Type B pancreatic cell (in vitro differentiated cells): Measurements from ENCODE around the gene SLC36A3. TPM values are rescaled to one million over a fixed set of nuclear protein-coding genes. Genes with fewer than 3 reads are reported as not detected.

Experiments used
- DNase-seq: peaks from one replicate; pipeline ENCODE4 v3.0.0; 2021; ENCODE audit warnings: mixed read lengths; ENCODE audit not compliant: unreplicated experiment; ENCODE audit errors: extremely low spot score
- H3K27ac Mint-ChIP-seq: 2 replicates; pipeline ENCODE4 v1.8.0; 2021; ENCODE audit warnings: mild to moderate bottlenecking, mixed read lengths
- H3K27me3 Mint-ChIP-seq: 2 replicates; pipeline ENCODE4 v1.8.0; 2021; ENCODE audit warnings: mixed read lengths
- H3K36me3 Mint-ChIP-seq: 2 replicates; pipeline ENCODE4 v1.8.0; 2021; ENCODE audit warnings: mixed read lengths
- H3K4me1 Mint-ChIP-seq: one replicate; pipeline ENCODE4 v1.8.0; 2021; ENCODE audit warnings: mixed read lengths; ENCODE audit not compliant: unreplicated experiment
- H3K4me3 Mint-ChIP-seq: 2 replicates; pipeline ENCODE4 v1.8.0; 2021; ENCODE audit warnings: mild to moderate bottlenecking, mixed read lengths
- H3K9me3 Mint-ChIP-seq: 2 replicates; pipeline ENCODE4 v1.8.0; 2021; ENCODE audit warnings: mixed read lengths
- total RNA-seq: library from RNA; stranded (reverse); gene quantifications from 2 replicates; pipeline ENCODE4 v1.2.1, GENCODE V29; 2021; ENCODE audit warnings: low replicate concordance
- TF ChIP-seq, protein P1 (sequence below): fragments of 200-600 bp; sonication (generic); conservative IDR thresholded peaks from 2 replicates; pipeline ENCODE4 v1.5.0; 2021; ENCODE audit warnings: antibody characterized with exemption, mild to moderate bottlenecking

SLC36A3 gene
- total RNA-seq, 1 donor from 2014 or later = not detected

DNA sequence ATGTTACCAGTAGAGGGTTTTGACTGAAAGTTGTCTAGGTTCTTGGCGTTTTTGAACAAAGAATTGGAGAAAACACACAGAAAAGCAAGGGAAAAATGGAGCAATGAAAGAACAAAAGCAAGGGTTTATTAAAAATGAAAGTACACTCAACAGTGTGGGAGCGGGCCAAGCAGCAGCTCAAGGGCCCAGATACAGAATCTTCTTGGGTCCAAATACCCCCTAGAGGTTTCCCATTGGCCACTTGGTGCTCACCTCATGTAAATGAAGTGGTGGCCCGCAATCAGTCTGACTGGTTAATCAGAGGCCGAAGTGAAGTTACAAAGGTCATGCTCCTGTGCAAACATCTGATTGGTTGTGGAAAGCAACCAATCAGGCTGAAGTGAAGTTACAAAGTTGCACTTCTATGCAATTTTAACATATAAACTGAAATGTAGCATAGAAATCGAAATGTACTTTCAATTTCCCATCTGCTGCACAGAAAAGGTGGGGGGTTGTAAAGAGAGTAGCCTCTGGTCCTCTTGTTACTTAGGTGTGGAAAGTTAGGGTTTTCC, 52.5 kb downstream of the SLC36A3 start:
- Mint-ChIP-seq H3K4me1 (peaks cover 10% of the 10 kb centered on the region), H3K27ac (peak overlapping the region; percentile 31), H3K36me3 (no peaks in the 10 kb centered on the region), H3K4me3 (peak overlapping the region; percentile 77), H3K27me3 (peaks cover 3% of the 10 kb centered on the region), H3K9me3 (no peaks in the 10 kb centered on the region)
- TF ChIP-seq, protein P1, sequence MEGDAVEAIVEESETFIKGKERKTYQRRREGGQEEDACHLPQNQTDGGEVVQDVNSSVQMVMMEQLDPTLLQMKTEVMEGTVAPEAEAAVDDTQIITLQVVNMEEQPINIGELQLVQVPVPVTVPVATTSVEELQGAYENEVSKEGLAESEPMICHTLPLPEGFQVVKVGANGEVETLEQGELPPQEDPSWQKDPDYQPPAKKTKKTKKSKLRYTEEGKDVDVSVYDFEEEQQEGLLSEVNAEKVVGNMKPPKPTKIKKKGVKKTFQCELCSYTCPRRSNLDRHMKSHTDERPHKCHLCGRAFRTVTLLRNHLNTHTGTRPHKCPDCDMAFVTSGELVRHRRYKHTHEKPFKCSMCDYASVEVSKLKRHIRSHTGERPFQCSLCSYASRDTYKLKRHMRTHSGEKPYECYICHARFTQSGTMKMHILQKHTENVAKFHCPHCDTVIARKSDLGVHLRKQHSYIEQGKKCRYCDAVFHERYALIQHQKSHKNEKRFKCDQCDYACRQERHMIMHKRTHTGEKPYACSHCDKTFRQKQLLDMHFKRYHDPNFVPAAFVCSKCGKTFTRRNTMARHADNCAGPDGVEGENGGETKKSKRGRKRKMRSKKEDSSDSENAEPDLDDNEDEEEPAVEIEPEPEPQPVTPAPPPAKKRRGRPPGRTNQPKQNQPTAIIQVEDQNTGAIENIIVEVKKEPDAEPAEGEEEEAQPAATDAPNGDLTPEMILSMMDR = no peak
- DNase-seq = no peak

DNA sequence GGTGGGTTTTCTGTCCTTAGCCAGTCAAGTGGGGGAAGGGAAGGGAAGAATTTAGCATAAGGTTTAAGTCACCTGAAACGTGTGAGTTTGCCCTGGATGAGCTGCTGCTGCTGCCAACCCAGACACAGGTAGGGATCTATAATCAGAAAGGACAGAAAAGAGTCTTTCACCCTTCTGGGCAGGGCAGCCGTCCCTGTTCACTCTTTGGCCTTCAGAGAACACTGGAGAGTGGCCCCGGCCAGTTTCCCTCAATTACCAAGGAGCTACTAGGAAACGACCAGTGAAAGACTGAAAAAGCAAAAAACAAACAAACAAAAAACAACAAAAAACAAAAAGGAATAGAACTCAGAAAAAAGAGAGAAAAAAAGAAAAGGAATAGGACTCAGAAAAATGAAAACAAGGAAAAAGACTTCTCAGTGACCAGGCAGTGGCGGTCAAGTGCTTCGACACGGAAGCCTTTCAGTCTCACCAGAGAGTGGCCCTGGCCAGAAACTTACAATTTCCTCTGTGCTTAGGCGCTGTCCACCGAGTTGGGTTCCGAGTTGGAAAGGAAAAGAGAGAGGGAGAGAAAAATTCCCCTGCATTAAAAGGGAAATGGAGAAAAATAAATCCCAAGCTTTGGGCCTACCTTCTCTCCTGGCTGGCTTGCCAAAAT, 53.1 kb downstream of the SLC36A3 start:
- Mint-ChIP-seq H3K4me3 (peak overlapping the region; percentile 29), H3K27ac (no peak overlapping the region)

DNA sequence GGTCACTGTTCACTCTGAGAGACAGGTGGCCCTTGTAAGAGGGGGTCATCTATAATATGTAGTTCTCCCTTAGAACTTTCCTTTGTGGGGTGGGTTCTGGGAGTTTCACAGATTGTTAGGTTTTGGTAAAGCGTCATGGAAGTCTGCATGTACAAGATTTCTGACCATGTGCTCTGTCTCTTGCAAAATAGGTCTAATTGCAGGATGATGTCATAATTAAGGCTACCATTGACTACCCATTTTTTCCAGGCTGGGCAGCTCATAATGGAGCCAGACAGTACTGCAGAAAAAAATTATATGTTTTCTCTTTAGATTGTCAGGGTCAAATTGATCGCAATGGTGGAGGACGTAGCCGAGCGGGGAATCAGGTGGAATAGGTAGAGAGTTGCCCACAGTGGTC, 54.3 kb downstream of the SLC36A3 start:
- no peak for DNase-seq
- peaks cover 3% of the 10 kb centered on the region for H3K27me3 Mint-ChIP-seq
- H3K4me1 Mint-ChIP-seq = peaks cover 10% of the 10 kb centered on the region
- H3K9me3 Mint-ChIP-seq = no peaks in the 10 kb centered on the region
- H3K4me3 Mint-ChIP-seq = no peak overlapping the region
- no peak overlapping the region for H3K27ac Mint-ChIP-seq
- H3K36me3 Mint-ChIP-seq = no peaks in the 10 kb centered on the region
- TF ChIP-seq, protein P1 = no peak

More for the DNA sequence above, 53.1 kb downstream of the SLC36A3 start:
- TF ChIP-seq, protein P1 = no peak
- no peak for DNase-seq
- Mint-ChIP-seq H3K27me3 (peaks cover 3% of the 10 kb centered on the region), H3K9me3 (no peaks in the 10 kb centered on the region), H3K4me1 (peaks cover 10% of the 10 kb centered on the region), H3K36me3 (no peaks in the 10 kb centered on the region)

DNA sequence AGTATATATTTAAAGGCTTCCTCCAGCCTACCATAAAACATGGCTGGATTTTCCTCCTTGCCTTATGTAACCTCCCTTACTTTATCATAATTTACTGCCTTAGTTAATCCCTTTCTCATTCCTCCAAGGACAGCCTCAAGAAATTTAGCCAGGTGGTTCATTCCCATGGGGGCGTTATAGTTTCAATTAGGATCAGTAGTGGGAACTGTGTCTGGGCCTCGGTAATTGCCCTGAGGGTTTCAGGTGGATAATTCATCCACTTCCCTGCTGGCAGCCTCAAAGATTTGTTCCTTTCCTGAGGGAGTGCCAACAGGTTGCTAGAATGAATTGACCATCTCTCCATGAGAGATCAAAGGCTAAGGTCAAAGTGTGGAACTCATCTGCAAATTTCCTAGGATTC, 54.9 kb downstream of the SLC36A3 start:
- TF ChIP-seq, protein P1 = no peak
- Mint-ChIP-seq H3K4me3 (no peak overlapping the region), H3K36me3 (no peaks in the 10 kb centered on the region), H3K27me3 (peaks cover 3% of the 10 kb centered on the region), H3K27ac (no peak overlapping the region), H3K4me1 (peaks cover 5% of the 10 kb centered on the region), H3K9me3 (no peaks in the 10 kb centered on the region)
- no peak for DNase-seq

DNA sequence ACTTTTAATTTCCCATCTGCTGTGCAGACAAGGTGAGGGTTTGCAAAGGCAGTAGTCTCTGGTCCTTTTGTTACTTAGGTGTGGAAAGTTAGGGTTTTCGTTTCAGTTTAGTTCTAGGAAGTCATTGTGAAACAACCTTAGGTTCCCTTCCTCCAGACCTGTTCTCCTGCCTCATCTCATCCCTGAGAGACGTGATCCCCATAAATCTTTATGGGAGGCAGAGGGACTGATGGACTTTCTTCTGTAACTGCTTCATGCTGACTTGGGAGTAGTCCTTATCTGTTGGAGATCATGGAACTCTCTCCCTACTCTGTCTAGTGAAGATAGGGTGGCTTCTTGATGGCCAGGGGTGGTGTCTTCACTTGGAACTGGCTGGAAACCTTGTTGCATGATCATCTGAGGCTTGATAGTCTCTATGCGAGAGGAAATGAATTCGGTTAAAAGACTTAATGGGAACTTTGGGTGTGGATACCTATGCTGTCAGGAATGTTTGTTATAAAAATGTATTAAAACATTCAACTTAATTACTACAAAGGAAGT, 57.8 kb downstream of the SLC36A3 start:
- Mint-ChIP-seq H3K4me3 (no peak overlapping the region), H3K36me3 (no peaks in the 10 kb centered on the region), H3K27ac (no peak overlapping the region), H3K4me1 (peaks cover 6% of the 10 kb centered on the region), H3K9me3 (no peaks in the 10 kb centered on the region), H3K27me3 (peaks cover 3% of the 10 kb centered on the region)
- DNase-seq = no peak
- TF ChIP-seq, protein P1 = no peak
